H9 (cell line): ENCODE measurements around the gene NPHP4. TPM values are rescaled to one million over a fixed set of nuclear protein-coding genes. Genes with fewer than 3 reads are reported as not detected.
A peak's percentile ranks its signal among the peaks of the same experiment; 100 is the strongest.

ENCODE experiments used
- DNase-seq: peaks from one replicate; pipeline ENCODE4 v3.0.0-alpha.2; 2017
- H2AFZ ChIP-seq: one replicate; pipeline ENCODE4 v1.6.1; 2013; ENCODE audit warnings: mild to moderate bottlenecking, low read length, control low read depth, moderate library complexity
- H2AK5ac ChIP-seq: 2 replicates; pipeline ENCODE4 v1.6.1; 2013; ENCODE audit warnings: low read length, control low read depth, mixed read lengths; ENCODE audit not compliant: insufficient read length
- H2BK120ac ChIP-seq: one replicate; pipeline ENCODE4 v1.6.1; 2013; ENCODE audit warnings: low read depth, mild to moderate bottlenecking, low read length, control low read depth, inconsistent platforms; ENCODE audit not compliant: poor library complexity, severe bottlenecking
- H2BK12ac ChIP-seq: 2 replicates; pipeline ENCODE4 v1.6.1; 2013; ENCODE audit warnings: low read length, control low read depth, mixed read lengths, low read depth; ENCODE audit not compliant: insufficient read length
- H2BK15ac ChIP-seq: 2 replicates; pipeline ENCODE4 v1.6.1; 2013; ENCODE audit warnings: low read depth, low read length, control low read depth
- H2BK20ac ChIP-seq: one replicate; pipeline ENCODE4 v1.6.1; 2013; ENCODE audit warnings: low read depth, mild to moderate bottlenecking, low read length, control low read depth, inconsistent platforms; ENCODE audit not compliant: poor library complexity, severe bottlenecking
- H2BK5ac ChIP-seq: 2 replicates; pipeline ENCODE4 v1.6.1; 2013; ENCODE audit warnings: low read length, control low read depth, mixed read lengths; ENCODE audit not compliant: insufficient read length
- H3K14ac ChIP-seq: 2 replicates; pipeline ENCODE4 v1.6.1; 2013; ENCODE audit warnings: low read length, control low read depth; ENCODE audit not compliant: insufficient read depth
- H3K18ac ChIP-seq: 2 replicates; pipeline ENCODE4 v1.6.1; 2013; ENCODE audit warnings: low read depth, mild to moderate bottlenecking, mixed read lengths, low read length, control low read depth; ENCODE audit not compliant: insufficient read length
- H3K23ac ChIP-seq: 2 replicates; pipeline ENCODE4 v1.6.1; 2013; ENCODE audit warnings: low read length, control low read depth, mixed read lengths, low read depth; ENCODE audit not compliant: insufficient read length
- H3K23me2 ChIP-seq: 2 replicates; pipeline ENCODE4 v1.6.1; 2013; ENCODE audit warnings: low read depth, mild to moderate bottlenecking, mixed read lengths, low read length, control low read depth; ENCODE audit not compliant: insufficient read length, poor library complexity, severe bottlenecking
- H3K27ac ChIP-seq: 2 replicates; pipeline ENCODE4 v1.5.1; 2013; ENCODE audit warnings: low read length, control low read depth, mixed read lengths, low read depth; ENCODE audit not compliant: insufficient read length
- H3K27me3 ChIP-seq: 2 replicates; pipeline ENCODE4 v1.6.1; 2013; ENCODE audit warnings: low read length, control low read depth, inconsistent platforms; ENCODE audit not compliant: insufficient read depth
- H3K4ac ChIP-seq: 2 replicates; pipeline ENCODE4 v1.6.1; 2013; ENCODE audit warnings: low read depth, mild to moderate bottlenecking, control low read depth, inconsistent platforms, low read length, moderate library complexity
- H3K4me1 ChIP-seq: 2 replicates; pipeline ENCODE4 v1.6.1; 2013; ENCODE audit warnings: low read length, control low read depth, inconsistent platforms; ENCODE audit not compliant: insufficient read depth
- H3K4me2 ChIP-seq: 2 replicates; pipeline ENCODE4 v1.6.1; 2013; ENCODE audit warnings: low read length, control low read depth, mixed read lengths; ENCODE audit not compliant: insufficient read length, insufficient read depth
- H3K56ac ChIP-seq: 2 replicates; pipeline ENCODE4 v1.6.1; 2013; ENCODE audit warnings: low read depth, mild to moderate bottlenecking, mixed read lengths, low read length, control low read depth; ENCODE audit not compliant: insufficient read length
- H3K79me1 ChIP-seq: 2 replicates; pipeline ENCODE4 v1.6.1; 2013; ENCODE audit warnings: low read depth, mild to moderate bottlenecking, moderate library complexity, low read length, control low read depth, inconsistent platforms; ENCODE audit not compliant: insufficient read depth, poor library complexity, severe bottlenecking
- H3K79me2 ChIP-seq: 2 replicates; pipeline ENCODE4 v1.6.1; 2013; ENCODE audit warnings: low read length, control low read depth, inconsistent platforms; ENCODE audit not compliant: insufficient read depth
- H3K9ac ChIP-seq: 2 replicates; pipeline ENCODE4 v1.6.1; 2013; ENCODE audit warnings: low read length, control low read depth, mixed read lengths; ENCODE audit not compliant: insufficient read length; ENCODE audit errors: extremely low read depth
- H3K9me3 ChIP-seq: one replicate; pipeline ENCODE4 v1.6.1; 2013; ENCODE audit warnings: low read depth, low read length, inconsistent platforms; ENCODE audit not compliant: control insufficient read depth
- H3T11ph ChIP-seq: one replicate; pipeline ENCODE4 v1.6.1; 2013; ENCODE audit warnings: mild to moderate bottlenecking, low read length, control low read depth, inconsistent platforms
- H4K20me1 ChIP-seq: one replicate; pipeline ENCODE4 v1.6.1; 2013; ENCODE audit not compliant: control insufficient read depth, insufficient read length, insufficient read depth
- H4K5ac ChIP-seq: 2 replicates; pipeline ENCODE4 v1.6.1; 2013; ENCODE audit warnings: low read depth, mild to moderate bottlenecking, mixed read lengths, low read length, control low read depth; ENCODE audit not compliant: insufficient read length
- H4K8ac ChIP-seq: replicated peaks from 2 replicates; pipeline ENCODE4 v1.6.1; 2013; ENCODE audit warnings: low read length, control low read depth, mixed read lengths, low read depth; ENCODE audit not compliant: insufficient read length
- H4K91ac ChIP-seq: 2 replicates; pipeline ENCODE4 v1.6.1; 2013; ENCODE audit warnings: low read depth, mild to moderate bottlenecking, moderate library complexity, mixed read lengths, low read length, control low read depth; ENCODE audit not compliant: insufficient read length
- H3K27ac Mint-ChIP-seq, 3 experiments: 2 replicates in 2 of 3; 3 replicates in 1 of 3; pipeline ENCODE4 v1.8.0; 2020 to 2021; ENCODE audit warnings: mixed read lengths in 3 of 3, mild to moderate bottlenecking in 1 of 3, moderate library complexity in 1 of 3
- H3K27me3 Mint-ChIP-seq: 2 replicates; pipeline ENCODE4 v1.8.0; 2021; ENCODE audit warnings: low read depth, mild to moderate bottlenecking, moderate library complexity, mixed read lengths
- H3K36me3 Mint-ChIP-seq, 3 experiments: 2 replicates in 2 of 3; 3 replicates in 1 of 3; pipeline ENCODE4 v1.8.0; 2020 to 2021; ENCODE audit warnings: low read depth in 3 of 3, mixed read lengths in 3 of 3; ENCODE audit not compliant: insufficient read depth in 1 of 3
- H3K4me1 Mint-ChIP-seq, 2 experiments: 2 replicates each; pipeline ENCODE4 v1.8.0; 2020; ENCODE audit warnings: mixed read lengths in 2 of 2
- H3K4me3 Mint-ChIP-seq, 2 experiments: 2 replicates in 1 of 2; 3 replicates in 1 of 2; pipeline ENCODE4 v1.8.0; 2020 to 2021; ENCODE audit warnings: mild to moderate bottlenecking in 2 of 2, mixed read lengths in 2 of 2, moderate library complexity in 1 of 2
- H3K9me3 Mint-ChIP-seq, 2 experiments: 2 replicates in 1 of 2; 3 replicates in 1 of 2; pipeline ENCODE4 v1.8.0; 2020; ENCODE audit warnings: mild to moderate bottlenecking in 2 of 2, mixed read lengths in 2 of 2, moderate library complexity in 1 of 2
- CTCF ChIP-seq: fragments of 200-600 bp; sonication (generic); conservative IDR thresholded peaks from 3 replicates; pipeline ENCODE4 v1.8.0; 2021; ENCODE audit warnings: antibody characterized with exemption, mild to moderate bottlenecking
- WGBS: extraction: QIAGEN DNeasy Blood & Tissue Kit; methylation state at CpG from one replicate; pipeline ENCODE4 v1.1.7; 2013; ENCODE audit warnings: missing lambda C conversion rate, low lambda C conversion rate, mixed read lengths; ENCODE audit not compliant: insufficient read length; ENCODE audit errors: extremely low coverage; 5-methylcytosine and 5-hydroxymethylcytosine counted together
- total RNA-seq: library from RNA; stranded (reverse); gene quantifications from 2 replicates; pipeline ENCODE4 v1.2.1, GENCODE V29; 2021

NPHP4 gene
- total RNA-seq, 1 experiment from 2014 or later, result 17.6 TPM

GRCh38 chr1:5951846-5952410 is 40.3 kb downstream of the NPHP4 start:
- H3K23me2 ChIP-seq, result peaks cover 4% of the 10 kb centered on the region
- TF ChIP-seq CTCF, result no peak
- no peak overlapping the region for H3K4me2 ChIP-seq
- no peak overlapping the region for H4K5ac ChIP-seq
- H3K18ac ChIP-seq, result no peak overlapping the region
- H4K8ac ChIP-seq, result no peak overlapping the region
- no peak overlapping the region for H3K23ac ChIP-seq
- no peaks in the 10 kb centered on the region for H3K4me1 ChIP-seq
- no peak overlapping the region for H4K91ac ChIP-seq
- no peak overlapping the region for H2BK12ac ChIP-seq
- H3K79me2 ChIP-seq, result no peaks in the 10 kb centered on the region
- no peaks in the 10 kb centered on the region for H3K27me3 Mint-ChIP-seq
- H3K4me1 Mint-ChIP-seq, result no peaks in the 10 kb centered on the region
- H4K20me1 ChIP-seq, result no peaks in the 10 kb centered on the region
- H3K79me1 ChIP-seq, result no peaks in the 10 kb centered on the region
- H2BK15ac ChIP-seq, result no peak overlapping the region
- no peak overlapping the region for H2BK120ac ChIP-seq
- no peak overlapping the region for H2AFZ ChIP-seq
- no peak overlapping the region for H3K4ac ChIP-seq
- H3T11ph ChIP-seq, result no peak overlapping the region
- H2AK5ac ChIP-seq, result no peak overlapping the region
- H3K9me3 ChIP-seq, result no peaks in the 10 kb centered on the region
- DNase-seq, result peak; percentile 16
- H3K27ac Mint-ChIP-seq, result 0 out of 7 replicates have a peak overlapping the region, but pooled peaks of 1 of the 3 experiments have one; percentile 53
- no peak overlapping the region for H3K9ac ChIP-seq
- H3K27me3 ChIP-seq, result no peaks in the 10 kb centered on the region
- H3K36me3 Mint-ChIP-seq, result peaks cover 15 to 29% (median 22%) of the 10 kb centered on the region in 3 experiments; a peak in 6 of 7 replicates
- H3K14ac ChIP-seq, result no peak overlapping the region; the same call in 1 of the 2 replicates
- H3K9me3 Mint-ChIP-seq, result no peaks in the 10 kb centered on the region
- no peak overlapping the region for H3K27ac ChIP-seq
- H3K4me3 Mint-ChIP-seq, result no peak overlapping the region
- WGBS, result no CpG with 5 or more reads among the region's 19 CpGs
- H2BK5ac ChIP-seq, result no peak overlapping the region
- no peak overlapping the region for H3K56ac ChIP-seq
- H2BK20ac ChIP-seq, result no peak overlapping the region
